Neural cell (in vitro differentiated cells): ENCODE results near the gene MEGF11. TPM values are rescaled to one million over a fixed set of nuclear protein-coding genes. Genes with fewer than 3 reads are reported as not detected.

Experiments
- H2AFZ ChIP-seq: fragments of 200-600, 300-800 bp; sonication (generic), shearing (Covaris generic); 2 replicates; pipeline ENCODE4 v1.6.0; 2014; ENCODE audit warnings: low read depth, mild to moderate bottlenecking, antibody characterized with exemption, low read length, moderate library complexity
- H3F3A ChIP-seq: fragments of 200-600 bp; shearing (Covaris generic); 2 replicates; pipeline ENCODE4 v1.6.1; 2016; ENCODE audit warnings: mild to moderate bottlenecking, moderate library complexity, mixed read lengths, antibody characterized with exemption, low read length; ENCODE audit not compliant: insufficient read depth, poor library complexity, severe bottlenecking
- H3K27ac ChIP-seq: fragments of 200-600, 300-800 bp; sonication (generic), shearing (Covaris generic); 2 replicates; pipeline ENCODE4 v1.5.1; 2014; ENCODE audit warnings: mild to moderate bottlenecking, low read length, moderate library complexity
- H3K27me3 ChIP-seq: fragments of 300-800, 200-600 bp; sonication (generic), shearing (Covaris generic); 2 replicates; pipeline ENCODE4 v1.6.0; 2014; ENCODE audit warnings: mild to moderate bottlenecking, low read depth, low read length, moderate library complexity; ENCODE audit not compliant: insufficient read depth
- H3K36me3 ChIP-seq: fragments of 300-800, 200-600 bp; sonication (generic), shearing (Covaris generic); 2 replicates; pipeline ENCODE4 v1.5.1; 2014; ENCODE audit warnings: mild to moderate bottlenecking, antibody characterized with exemption, low read length, moderate library complexity; ENCODE audit not compliant: insufficient read depth
- H3K4me2 ChIP-seq: fragments of 300-800, 200-600 bp; sonication (generic), shearing (Covaris generic); 2 replicates; pipeline ENCODE4 v1.6.0; 2014; ENCODE audit warnings: mild to moderate bottlenecking, low read length
- H3K4me3 ChIP-seq: fragments of 300-800, 200-600 bp; sonication (generic), shearing (Covaris generic); 2 replicates; pipeline ENCODE4 v1.5.1; 2014; ENCODE audit warnings: mild to moderate bottlenecking, low read length, moderate library complexity
- H3K79me2 ChIP-seq: fragments of 200-600 bp; shearing (Covaris generic); replicated peaks from 2 replicates; pipeline ENCODE4 v1.6.0; 2014; ENCODE audit warnings: mild to moderate bottlenecking, low read length, moderate library complexity; ENCODE audit not compliant: insufficient read depth
- H3K9ac ChIP-seq: fragments of 300-800, 200-600 bp; sonication (generic), shearing (Covaris generic); 2 replicates; pipeline ENCODE4 v1.6.1; 2016; ENCODE audit warnings: mild to moderate bottlenecking, low read length, mixed read lengths
- H3K9me2 ChIP-seq: fragments of 200-600 bp; shearing (Covaris generic); 2 replicates; pipeline ENCODE4 v1.6.1; 2016; ENCODE audit warnings: mild to moderate bottlenecking, low read length, mixed read lengths; ENCODE audit not compliant: insufficient read depth
- H3K9me3 ChIP-seq: fragments of 200-600, 300-800 bp; sonication (generic), shearing (Covaris generic); 2 replicates; pipeline ENCODE4 v1.6.1; 2016; ENCODE audit warnings: mild to moderate bottlenecking, mixed run types, low read length, moderate library complexity, mixed read lengths
- H4K20me1 ChIP-seq: fragments of 200-600 bp; shearing (Covaris generic); 2 replicates; pipeline ENCODE4 v1.6.1; 2016; ENCODE audit warnings: mild to moderate bottlenecking, mixed run types; ENCODE audit not compliant: insufficient read depth
- EP300 ChIP-seq: fragments of 450-650 bp; conservative IDR thresholded peaks from 2 replicates; pipeline ENCODE4 v1.6.1; 2014; ENCODE audit warnings: antibody characterized with exemption, mild to moderate bottlenecking, moderate library complexity; ENCODE audit not compliant: poor library complexity, severe bottlenecking
- EZH2 ChIP-seq: fragments of 200-600, 300-800 bp; shearing (Covaris generic), sonication (generic); IDR thresholded peaks from 2 replicates; pipeline ENCODE4 v1.6.1; 2014; ENCODE audit warnings: antibody characterized with exemption, low read length, borderline replicate concordance, mild to moderate bottlenecking; ENCODE audit not compliant: insufficient read depth, poor library complexity, severe bottlenecking
- MXI1 ChIP-seq: fragments of 450-650 bp; conservative IDR thresholded peaks from 2 replicates; pipeline ENCODE4 v1.6.1; 2014; ENCODE audit warnings: antibody characterized with exemption, mild to moderate bottlenecking; ENCODE audit not compliant: poor library complexity, severe bottlenecking
- POLR2AphosphoS5 ChIP-seq: IDR thresholded peaks from 2 replicates; pipeline ENCODE4 v1.6.1; 2012
- RAD21 ChIP-seq: fragments of 450-650 bp; conservative IDR thresholded peaks from 2 replicates; pipeline ENCODE4 v1.6.1; 2014; ENCODE audit warnings: antibody characterized with exemption, mild to moderate bottlenecking, moderate library complexity
- SMC3 ChIP-seq: fragments of 450-650 bp; conservative IDR thresholded peaks from 2 replicates; pipeline ENCODE4 v1.6.1; 2014; ENCODE audit warnings: antibody characterized with exemption, mild to moderate bottlenecking, moderate library complexity; ENCODE audit not compliant: poor library complexity
- TAF1 ChIP-seq: IDR thresholded peaks from 2 replicates; pipeline ENCODE4 v1.6.1; 2012; ENCODE audit warnings: low read depth
- polyA plus RNA-seq: library from polyadenylated mRNA; depleted of rRNA; stranded (reverse); fragments of >200 nt; gene quantifications from 2 replicates; pipeline ENCODE4 v1.2.3, GENCODE V29; 2014
- TF ChIP-seq, protein P1 (sequence below): fragments of 450-650 bp; IDR thresholded peaks from 2 replicates; pipeline ENCODE4 v1.5.1; 2014; ENCODE audit warnings: antibody characterized with exemption, mild to moderate bottlenecking, moderate library complexity; ENCODE audit not compliant: poor library complexity, severe bottlenecking
- TF ChIP-seq, protein P2 (sequence below): IDR thresholded peaks from 2 replicates; pipeline ENCODE4 v1.6.1; 2012; ENCODE audit warnings: borderline replicate concordance

MEGF11 gene
- polyA plus RNA-seq, 1 donor from 2014 or later = 0.64 TPM

DNA sequence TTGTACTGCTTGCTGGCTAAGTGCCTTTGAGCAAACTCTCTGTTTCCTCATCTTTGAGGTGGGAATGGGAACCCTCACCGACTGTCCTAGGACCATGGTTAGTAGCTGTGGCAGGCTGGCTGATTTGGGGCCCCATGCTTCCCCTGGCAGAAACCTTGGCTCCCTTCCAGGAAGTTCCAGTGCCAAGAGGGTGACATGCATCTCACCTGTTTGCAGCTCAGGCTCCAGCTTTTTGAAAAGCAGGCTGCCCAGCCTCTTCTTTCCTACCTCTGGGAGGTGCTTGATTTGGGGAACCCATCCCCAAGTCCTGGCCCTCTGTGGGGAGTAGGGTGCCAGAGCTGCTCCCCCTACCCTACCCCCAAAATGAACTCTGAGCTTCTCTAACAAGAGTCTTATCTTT is 333.4 kb downstream of the MEGF11 start:
- Histone ChIP-seq H3K9me2 (no peaks in the 10 kb centered on the region), H3K4me2 (no peak overlapping the region), H3K27ac (no peak overlapping the region), H3K4me3 (no peak overlapping the region), H3K9me3 (no peaks in the 10 kb centered on the region), H3K9ac (no peak overlapping the region), H3K36me3 (no peaks in the 10 kb centered on the region), H3F3A (no peaks in the 10 kb centered on the region), H4K20me1 (no peaks in the 10 kb centered on the region), H3K79me2 (no peaks in the 10 kb centered on the region), H2AFZ (no peak overlapping the region), H3K27me3 (no peaks in the 10 kb centered on the region)
- TF ChIP-seq EZH2 = no peak
- no peak for TF ChIP-seq POLR2AphosphoS5
- TF ChIP-seq EP300 = no peak
- TF ChIP-seq RAD21 = no peak
- TF ChIP-seq, protein P1, sequence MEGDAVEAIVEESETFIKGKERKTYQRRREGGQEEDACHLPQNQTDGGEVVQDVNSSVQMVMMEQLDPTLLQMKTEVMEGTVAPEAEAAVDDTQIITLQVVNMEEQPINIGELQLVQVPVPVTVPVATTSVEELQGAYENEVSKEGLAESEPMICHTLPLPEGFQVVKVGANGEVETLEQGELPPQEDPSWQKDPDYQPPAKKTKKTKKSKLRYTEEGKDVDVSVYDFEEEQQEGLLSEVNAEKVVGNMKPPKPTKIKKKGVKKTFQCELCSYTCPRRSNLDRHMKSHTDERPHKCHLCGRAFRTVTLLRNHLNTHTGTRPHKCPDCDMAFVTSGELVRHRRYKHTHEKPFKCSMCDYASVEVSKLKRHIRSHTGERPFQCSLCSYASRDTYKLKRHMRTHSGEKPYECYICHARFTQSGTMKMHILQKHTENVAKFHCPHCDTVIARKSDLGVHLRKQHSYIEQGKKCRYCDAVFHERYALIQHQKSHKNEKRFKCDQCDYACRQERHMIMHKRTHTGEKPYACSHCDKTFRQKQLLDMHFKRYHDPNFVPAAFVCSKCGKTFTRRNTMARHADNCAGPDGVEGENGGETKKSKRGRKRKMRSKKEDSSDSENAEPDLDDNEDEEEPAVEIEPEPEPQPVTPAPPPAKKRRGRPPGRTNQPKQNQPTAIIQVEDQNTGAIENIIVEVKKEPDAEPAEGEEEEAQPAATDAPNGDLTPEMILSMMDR = no peak
- TF ChIP-seq TAF1 = no peak
- TF ChIP-seq, protein P2, sequence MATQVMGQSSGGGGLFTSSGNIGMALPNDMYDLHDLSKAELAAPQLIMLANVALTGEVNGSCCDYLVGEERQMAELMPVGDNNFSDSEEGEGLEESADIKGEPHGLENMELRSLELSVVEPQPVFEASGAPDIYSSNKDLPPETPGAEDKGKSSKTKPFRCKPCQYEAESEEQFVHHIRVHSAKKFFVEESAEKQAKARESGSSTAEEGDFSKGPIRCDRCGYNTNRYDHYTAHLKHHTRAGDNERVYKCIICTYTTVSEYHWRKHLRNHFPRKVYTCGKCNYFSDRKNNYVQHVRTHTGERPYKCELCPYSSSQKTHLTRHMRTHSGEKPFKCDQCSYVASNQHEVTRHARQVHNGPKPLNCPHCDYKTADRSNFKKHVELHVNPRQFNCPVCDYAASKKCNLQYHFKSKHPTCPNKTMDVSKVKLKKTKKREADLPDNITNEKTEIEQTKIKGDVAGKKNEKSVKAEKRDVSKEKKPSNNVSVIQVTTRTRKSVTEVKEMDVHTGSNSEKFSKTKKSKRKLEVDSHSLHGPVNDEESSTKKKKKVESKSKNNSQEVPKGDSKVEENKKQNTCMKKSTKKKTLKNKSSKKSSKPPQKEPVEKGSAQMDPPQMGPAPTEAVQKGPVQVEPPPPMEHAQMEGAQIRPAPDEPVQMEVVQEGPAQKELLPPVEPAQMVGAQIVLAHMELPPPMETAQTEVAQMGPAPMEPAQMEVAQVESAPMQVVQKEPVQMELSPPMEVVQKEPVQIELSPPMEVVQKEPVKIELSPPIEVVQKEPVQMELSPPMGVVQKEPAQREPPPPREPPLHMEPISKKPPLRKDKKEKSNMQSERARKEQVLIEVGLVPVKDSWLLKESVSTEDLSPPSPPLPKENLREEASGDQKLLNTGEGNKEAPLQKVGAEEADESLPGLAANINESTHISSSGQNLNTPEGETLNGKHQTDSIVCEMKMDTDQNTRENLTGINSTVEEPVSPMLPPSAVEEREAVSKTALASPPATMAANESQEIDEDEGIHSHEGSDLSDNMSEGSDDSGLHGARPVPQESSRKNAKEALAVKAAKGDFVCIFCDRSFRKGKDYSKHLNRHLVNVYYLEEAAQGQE = no peak
- no peak for TF ChIP-seq SMC3
- no peak for TF ChIP-seq MXI1

DNA sequence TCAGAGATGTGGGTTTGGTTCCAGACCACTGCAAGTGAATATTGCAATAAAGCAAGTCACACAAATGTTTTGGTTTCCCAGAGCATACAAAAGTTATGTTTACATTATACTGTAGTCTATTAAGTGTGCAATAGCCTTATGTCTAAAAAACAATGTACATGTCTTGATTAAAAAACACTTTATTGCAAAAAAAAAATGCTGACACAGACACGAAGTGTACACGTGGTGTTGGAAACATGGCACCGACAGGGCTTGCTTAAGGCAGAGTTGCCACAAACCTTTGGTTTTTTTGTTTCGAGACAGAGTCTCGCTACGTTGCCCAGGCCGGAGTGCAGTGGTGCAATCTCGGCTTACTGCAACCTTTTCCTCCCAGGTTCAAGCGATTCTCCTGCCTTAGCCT is 334.2 kb downstream of the MEGF11 start:
- H3K36me3 ChIP-seq = no peaks in the 10 kb centered on the region
- H3K27me3 ChIP-seq = no peaks in the 10 kb centered on the region
- H3K4me3 ChIP-seq = no peak overlapping the region

DNA sequence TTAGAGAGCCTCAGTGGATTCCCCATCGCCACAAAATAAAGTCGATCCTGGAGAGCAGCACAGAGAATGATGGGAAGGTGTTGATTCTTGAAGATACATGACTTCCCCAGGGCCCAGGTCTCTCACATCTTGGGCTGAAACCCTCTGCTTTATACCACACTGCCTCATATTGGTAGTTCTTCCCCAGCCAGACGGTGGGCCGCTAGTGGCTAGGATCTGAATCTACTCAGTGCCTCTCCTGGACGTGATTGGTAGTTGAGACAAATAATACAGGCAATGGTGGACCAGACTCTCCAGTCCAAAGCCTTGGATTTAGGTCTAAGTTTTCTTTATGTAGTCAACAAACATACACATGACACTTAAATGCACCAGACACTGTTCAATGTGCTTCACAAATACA is 334.6 kb downstream of the MEGF11 start:
- Histone ChIP-seq H3K4me2 (no peak overlapping the region), H3K9me3 (no peaks in the 10 kb centered on the region), H3K27me3 (no peaks in the 10 kb centered on the region), H3K79me2 (no peaks in the 10 kb centered on the region), H3F3A (no peaks in the 10 kb centered on the region), H3K4me3 (no peak overlapping the region), H3K27ac (no peak overlapping the region), H3K9me2 (no peaks in the 10 kb centered on the region), H2AFZ (no peak overlapping the region), H3K36me3 (no peaks in the 10 kb centered on the region), H3K9ac (no peak overlapping the region), H4K20me1 (no peaks in the 10 kb centered on the region)
- TF ChIP-seq POLR2AphosphoS5 (no peak), EZH2 (no peak), RAD21 (no peak), SMC3 (no peak), TAF1 (no peak), MXI1 (no peak), EP300 (no peak)
- TF ChIP-seq, protein P1 = no peak
- TF ChIP-seq, protein P2 = no peak

More for the DNA sequence above, 334.2 kb downstream of the MEGF11 start:
- no peak overlapping the region for H3K4me2 ChIP-seq
- no peaks in the 10 kb centered on the region for H3K79me2 ChIP-seq
- no peaks in the 10 kb centered on the region for H3K9me2 ChIP-seq
- no peaks in the 10 kb centered on the region for H3K9me3 ChIP-seq
- H3K27ac ChIP-seq = no peak overlapping the region
- no peaks in the 10 kb centered on the region for H3F3A ChIP-seq
- no peaks in the 10 kb centered on the region for H4K20me1 ChIP-seq
- no peak overlapping the region for H3K9ac ChIP-seq
- TF ChIP-seq EP300 = no peak
- no peak for TF ChIP-seq MXI1
- TF ChIP-seq POLR2AphosphoS5 = no peak
- no peak overlapping the region for H2AFZ ChIP-seq
